ENCODE results near the gene ZBTB2. TPM values are rescaled to one million over a fixed set of nuclear protein-coding genes. Genes with fewer than 3 reads are reported as not detected.

Gene ZBTB2
- polyA plus RNA-seq, 3 donors: 7.2 to 14.0 (median 9.6) TPM

DNA sequence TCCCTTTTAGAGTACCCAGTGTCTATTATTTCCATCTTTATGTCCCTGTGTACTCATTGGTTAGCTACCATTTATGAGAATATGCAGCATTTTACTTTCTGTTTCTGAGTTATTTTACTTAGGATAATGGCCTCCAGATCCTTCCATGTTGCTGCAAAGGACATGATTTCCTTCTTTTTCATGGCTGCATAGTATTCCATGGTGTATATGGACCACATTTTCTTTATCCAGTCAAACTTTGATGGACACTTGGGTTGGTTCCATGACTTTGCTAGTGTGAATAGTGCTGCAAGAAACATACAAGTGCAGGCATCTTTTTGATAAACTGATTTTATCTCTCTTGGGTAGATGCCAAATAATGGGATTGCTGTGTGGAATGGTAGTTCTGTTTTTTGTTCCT is 55.4 kb downstream of the ZBTB2 start:
- no peak overlapping the region for H3K4me2 ChIP-seq (replicated peaks; ENCODE audit: extremely low read depth, low read length, poor library complexity, severe bottlenecking)
- no peak overlapping the region for H3K9ac ChIP-seq (ENCODE audit: insufficient read depth, low read length, poor library complexity, severe bottlenecking)
- Mint-ChIP-seq H3K4me1 (no peaks in the 10 kb centered on the region), H3K4me3 (no peak overlapping the region), H3K27ac (no peak overlapping the region), H3K9me3 (peaks cover 0 to 4% (median 0%) of the 10 kb centered on the region in 7 donors), H3K36me3 (no peaks in the 10 kb centered on the region), H3K27me3 (ENCODE audit: low read depth in 3 of 3) (peaks cover 0 to 11% (median 10%) of the 10 kb centered on the region in 3 donors)
- H3K27ac ChIP-seq (ENCODE audit: low read depth in 1 of 2, low read length in 2 of 2): no peak overlapping the region
- no peak for DNase-seq
- H3K36me3 ChIP-seq (replicated peaks in 1 of 2; ENCODE audit: control insufficient read depth in 1 of 2, insufficient read depth in 2 of 2, low read length in 2 of 2): no peaks in the 10 kb centered on the region
- no peaks in the 10 kb centered on the region for H3K4me1 ChIP-seq (ENCODE audit: control insufficient read depth in 1 of 2, insufficient read depth in 2 of 2, low read length in 2 of 2)
- no peaks in the 10 kb centered on the region for H3K9me3 ChIP-seq (replicated peaks in 1 of 2; ENCODE audit: control insufficient read depth in 1 of 2, insufficient read depth in 1 of 2, low read length in 2 of 2)
- no peaks in the 10 kb centered on the region for H3K27me3 ChIP-seq (ENCODE audit: control insufficient read depth in 2 of 2, insufficient read depth in 2 of 2, low read length in 2 of 2)
- TF ChIP-seq, protein P1, sequence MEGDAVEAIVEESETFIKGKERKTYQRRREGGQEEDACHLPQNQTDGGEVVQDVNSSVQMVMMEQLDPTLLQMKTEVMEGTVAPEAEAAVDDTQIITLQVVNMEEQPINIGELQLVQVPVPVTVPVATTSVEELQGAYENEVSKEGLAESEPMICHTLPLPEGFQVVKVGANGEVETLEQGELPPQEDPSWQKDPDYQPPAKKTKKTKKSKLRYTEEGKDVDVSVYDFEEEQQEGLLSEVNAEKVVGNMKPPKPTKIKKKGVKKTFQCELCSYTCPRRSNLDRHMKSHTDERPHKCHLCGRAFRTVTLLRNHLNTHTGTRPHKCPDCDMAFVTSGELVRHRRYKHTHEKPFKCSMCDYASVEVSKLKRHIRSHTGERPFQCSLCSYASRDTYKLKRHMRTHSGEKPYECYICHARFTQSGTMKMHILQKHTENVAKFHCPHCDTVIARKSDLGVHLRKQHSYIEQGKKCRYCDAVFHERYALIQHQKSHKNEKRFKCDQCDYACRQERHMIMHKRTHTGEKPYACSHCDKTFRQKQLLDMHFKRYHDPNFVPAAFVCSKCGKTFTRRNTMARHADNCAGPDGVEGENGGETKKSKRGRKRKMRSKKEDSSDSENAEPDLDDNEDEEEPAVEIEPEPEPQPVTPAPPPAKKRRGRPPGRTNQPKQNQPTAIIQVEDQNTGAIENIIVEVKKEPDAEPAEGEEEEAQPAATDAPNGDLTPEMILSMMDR (IDR thresholded peaks at IDR 0.05): no peak
- H4K20me1 ChIP-seq (ENCODE audit: insufficient read depth, low read length): no peaks in the 10 kb centered on the region
- H3K4me3 ChIP-seq (replicated peaks in 1 of 3; ENCODE audit: low read depth in 2 of 3, low read length in 3 of 3): no peak overlapping the region
- intact Hi-C loops (cut with micrococcal nuclease): loop anchor here in 1 of 2 donors (5.0 kb wide), 1 partner anchor 444 kb away; no protein-coding TSS in a partner anchor
- H2AFZ ChIP-seq (ENCODE audit: insufficient read depth, low read depth, low read length, poor library complexity, severe bottlenecking): no peak overlapping the region
- H3K79me2 ChIP-seq (ENCODE audit: insufficient read depth, low read length): no peaks in the 10 kb centered on the region

DNA sequence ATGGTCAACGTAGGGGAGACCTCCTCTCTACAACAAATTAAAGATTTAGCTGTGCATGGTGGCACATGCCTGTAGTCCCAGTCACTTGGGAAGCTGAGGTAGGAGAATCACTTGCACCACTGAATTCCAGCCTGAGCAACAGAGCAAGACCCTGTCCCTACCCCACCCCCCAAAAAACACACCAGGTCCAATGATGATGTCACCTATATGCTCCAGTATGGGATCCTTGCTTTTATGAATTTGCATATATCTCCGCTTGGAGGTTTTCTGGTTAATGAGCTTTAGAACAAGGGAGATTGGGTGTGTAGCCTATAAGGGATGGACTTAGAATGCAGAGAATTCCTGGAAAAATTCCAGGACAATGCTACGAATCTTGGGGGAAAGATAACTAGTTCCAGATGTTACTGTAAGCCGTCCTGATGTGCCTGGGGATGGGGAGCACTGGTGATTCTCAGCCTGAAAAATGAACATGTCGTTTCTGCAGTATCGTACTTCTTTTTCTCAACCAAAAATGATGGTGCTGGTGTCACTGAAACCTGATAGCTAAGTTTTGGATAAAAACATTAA is 61.1 kb downstream of the ZBTB2 start:
- peaks cover 7 to 9% of the 10 kb centered on the region in 2 donors for H3K4me1 ChIP-seq (ENCODE audit: control insufficient read depth in 1 of 2, insufficient read depth in 2 of 2, low read length in 2 of 2)
- DNase-seq: no peak
- peaks cover 10% of the 10 kb centered on the region for H3K4me1 Mint-ChIP-seq
- intact Hi-C loops (cut with micrococcal nuclease): no loop called here
- H3K4me3 ChIP-seq (replicated peaks in 1 of 3; ENCODE audit: low read depth in 2 of 3, low read length in 3 of 3): no peak overlapping the region
- H3K4me2 ChIP-seq (replicated peaks; ENCODE audit: extremely low read depth, low read length, poor library complexity, severe bottlenecking): no peak overlapping the region
- no peaks in the 10 kb centered on the region for H3K36me3 Mint-ChIP-seq
- H4K20me1 ChIP-seq (ENCODE audit: insufficient read depth, low read length): no peaks in the 10 kb centered on the region
- TF ChIP-seq, protein P1 (IDR thresholded peaks at IDR 0.05): no peak
- peaks cover 0 to 4% (median 0%) of the 10 kb centered on the region in 7 donors for H3K9me3 Mint-ChIP-seq
- H3K4me3 Mint-ChIP-seq: no peak overlapping the region
- H3K9ac ChIP-seq (ENCODE audit: insufficient read depth, low read length, poor library complexity, severe bottlenecking): no peak overlapping the region
- peaks cover 28 to 50% (median 38%) of the 10 kb centered on the region in 3 donors for H3K27me3 Mint-ChIP-seq (ENCODE audit: low read depth in 3 of 3)
- no peak overlapping the region for H3K27ac Mint-ChIP-seq
- H3K79me2 ChIP-seq (ENCODE audit: insufficient read depth, low read length): no peaks in the 10 kb centered on the region
- peaks cover 16 to 25% of the 10 kb centered on the region in 2 donors for H3K27me3 ChIP-seq (ENCODE audit: control insufficient read depth in 2 of 2, insufficient read depth in 2 of 2, low read length in 2 of 2)
- H3K36me3 ChIP-seq (replicated peaks in 1 of 2; ENCODE audit: control insufficient read depth in 1 of 2, insufficient read depth in 2 of 2, low read length in 2 of 2): no peaks in the 10 kb centered on the region
- 80% methylated on average over 1 of the region's 6 CpGs for WGBS (ENCODE audit: insufficient coverage)
- H3K9me3 ChIP-seq (replicated peaks in 1 of 2; ENCODE audit: control insufficient read depth in 1 of 2, insufficient read depth in 1 of 2, low read length in 2 of 2): peaks cover 0 to 2% of the 10 kb centered on the region in 2 donors
- H3K27ac ChIP-seq (ENCODE audit: low read depth in 1 of 2, low read length in 2 of 2): no peak overlapping the region
- H2AFZ ChIP-seq (ENCODE audit: insufficient read depth, low read depth, low read length, poor library complexity, severe bottlenecking): no peak overlapping the region

Data from CD14-positive monocyte (primary cell).